NCI-H1417 treated with DMSO at 0.1 percent for 48 hours (cell line): Measurements from ENCODE around the gene PDLIM7.

Source experiments
- DNase-seq: peaks from one replicate; lab custom pipeline; 2025; lab: John Stamatoyannopoulos, UW

PDLIM7 gene

GRCh38 chr5:177444106-177445051 lies 53.0 kb downstream of the PDLIM7 start:
- no peak for DNase-seq

GRCh38 chr5:177443144-177443983 lies 54.0 kb downstream of the PDLIM7 start:
- no peak for DNase-seq

DNA sequence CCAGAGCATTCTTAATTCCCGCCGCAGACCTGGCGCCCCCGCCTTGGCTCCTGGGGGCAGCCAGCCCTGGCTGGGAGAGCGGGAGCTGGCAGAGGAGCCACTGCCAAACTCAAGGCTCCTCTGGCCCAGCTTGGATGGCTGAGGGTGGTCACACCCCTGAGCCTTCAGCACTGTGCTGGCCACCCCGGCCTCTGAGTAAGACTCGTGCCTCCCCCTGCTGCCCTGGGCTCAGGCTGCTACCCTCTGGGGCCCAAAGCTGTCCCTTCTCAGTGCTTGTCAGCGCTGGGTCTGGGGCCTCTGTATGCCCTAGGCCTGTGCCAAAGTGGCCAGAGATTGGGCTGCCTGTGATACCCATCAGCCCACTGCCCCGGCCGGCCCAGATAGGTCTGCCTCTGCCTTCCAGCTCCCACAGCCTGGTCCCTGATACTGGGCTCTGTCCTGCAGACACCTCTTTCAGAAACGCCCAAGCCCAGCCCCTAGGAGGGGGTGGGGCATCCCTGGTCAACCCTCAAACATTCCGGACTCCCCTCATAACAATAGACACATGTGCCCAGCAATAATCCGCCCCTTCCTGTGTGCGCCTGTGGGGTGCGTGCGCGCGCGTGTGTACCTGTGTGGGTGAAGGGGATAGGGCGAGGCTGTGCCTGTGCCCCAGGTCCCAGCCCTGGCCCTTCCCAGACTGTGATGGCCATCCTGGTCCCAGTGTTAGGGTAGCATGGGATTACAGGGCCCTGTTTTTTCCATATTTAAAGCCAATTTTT lies 55.2 kb downstream of the PDLIM7 start:
- DNase-seq = no peak

DNA sequence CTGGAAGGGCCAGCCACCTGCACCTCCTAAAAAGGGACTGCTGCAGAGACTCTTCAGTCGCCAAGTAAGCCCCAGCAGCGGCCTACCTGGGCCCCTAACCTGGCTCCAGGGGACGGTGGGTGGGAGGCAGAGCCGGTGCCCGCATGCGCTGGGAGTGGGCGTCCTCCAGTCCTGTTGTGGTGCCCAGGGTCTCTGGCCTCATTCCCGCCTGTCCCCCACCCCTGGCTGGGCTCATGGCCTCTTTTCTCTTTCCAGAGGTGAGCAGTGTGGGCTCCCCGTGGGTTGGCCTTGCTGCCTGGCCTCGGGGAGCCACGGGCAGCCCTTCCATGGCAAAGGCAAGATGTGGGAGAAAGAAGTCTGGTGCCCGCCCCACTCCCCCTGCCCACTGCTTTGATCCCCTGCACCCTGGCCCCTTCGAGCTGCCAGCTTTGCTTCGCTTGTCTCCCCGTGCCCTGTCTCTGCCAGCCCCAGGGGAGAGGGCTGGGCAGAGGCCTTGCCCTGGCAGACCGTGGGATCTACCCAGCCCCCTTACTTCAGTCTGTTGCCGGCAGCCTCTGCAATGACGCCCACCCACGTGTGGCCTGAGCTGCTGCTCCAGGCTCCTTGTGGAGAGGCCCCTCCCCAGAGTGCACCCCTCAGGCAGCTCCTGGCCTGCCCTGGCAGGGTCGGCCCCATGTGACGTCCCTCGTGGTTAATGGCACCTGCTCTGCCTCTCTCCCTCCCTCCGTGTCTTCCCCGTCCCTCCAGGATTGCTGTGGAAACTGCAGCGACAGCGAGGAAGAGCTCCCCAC lies 56.2 kb downstream of the PDLIM7 start:
- DNase-seq = no peak

GRCh38 chr5:177440211-177440989 lies 57.0 kb downstream of the PDLIM7 start:
- DNase-seq = no peak

DNA sequence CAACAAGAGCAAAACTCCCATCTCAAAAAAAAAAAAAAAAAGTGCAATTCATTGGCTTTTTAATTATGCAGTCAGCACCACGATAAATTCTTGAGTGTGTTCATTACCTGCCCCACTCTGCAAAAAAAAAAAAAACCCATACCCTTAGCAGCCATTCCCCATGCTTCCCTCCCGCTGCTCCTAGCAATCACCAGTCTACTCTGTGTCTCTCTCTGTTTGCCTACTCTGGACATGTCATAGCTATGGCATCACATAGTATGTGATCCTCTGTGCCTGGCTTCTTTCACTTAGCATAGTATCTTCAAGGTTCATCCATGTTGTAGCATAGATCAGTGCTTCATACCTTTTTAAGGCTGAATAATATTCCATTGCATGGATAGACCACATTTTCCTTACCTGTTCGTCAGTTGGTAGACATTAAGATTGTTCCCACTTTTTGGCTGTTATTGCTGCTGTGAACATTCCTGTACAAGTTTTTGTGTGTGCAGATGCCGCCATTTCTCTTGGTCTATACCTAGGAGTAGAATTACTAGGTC lies 57.8 kb downstream of the PDLIM7 start:
- DNase-seq = no peak

- no peak for DNase-seq
These were observed 58.9 kb downstream of the PDLIM7 start for GRCh38 chr5:177438468-177438867.

DNA sequence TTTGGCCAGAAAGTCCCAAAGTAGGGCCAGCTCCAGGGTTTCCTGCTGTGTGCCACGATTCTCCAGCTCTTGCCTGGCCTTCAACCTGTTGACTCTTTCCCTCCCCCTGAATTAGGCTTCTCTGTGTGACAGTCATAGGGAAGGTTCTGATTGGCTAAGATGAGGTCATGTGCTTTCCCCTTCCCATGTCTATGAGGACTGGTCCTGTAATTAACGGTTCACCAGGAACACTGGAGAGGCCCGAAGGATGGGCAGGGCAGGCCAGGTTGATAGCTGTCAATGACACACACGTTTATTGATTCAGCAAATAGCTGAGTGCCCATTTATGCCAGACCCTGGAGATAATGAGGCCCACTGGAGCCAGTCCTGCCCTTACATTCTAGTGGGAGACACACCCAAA lies 59.8 kb downstream of the PDLIM7 start:
- no peak for DNase-seq

DNA sequence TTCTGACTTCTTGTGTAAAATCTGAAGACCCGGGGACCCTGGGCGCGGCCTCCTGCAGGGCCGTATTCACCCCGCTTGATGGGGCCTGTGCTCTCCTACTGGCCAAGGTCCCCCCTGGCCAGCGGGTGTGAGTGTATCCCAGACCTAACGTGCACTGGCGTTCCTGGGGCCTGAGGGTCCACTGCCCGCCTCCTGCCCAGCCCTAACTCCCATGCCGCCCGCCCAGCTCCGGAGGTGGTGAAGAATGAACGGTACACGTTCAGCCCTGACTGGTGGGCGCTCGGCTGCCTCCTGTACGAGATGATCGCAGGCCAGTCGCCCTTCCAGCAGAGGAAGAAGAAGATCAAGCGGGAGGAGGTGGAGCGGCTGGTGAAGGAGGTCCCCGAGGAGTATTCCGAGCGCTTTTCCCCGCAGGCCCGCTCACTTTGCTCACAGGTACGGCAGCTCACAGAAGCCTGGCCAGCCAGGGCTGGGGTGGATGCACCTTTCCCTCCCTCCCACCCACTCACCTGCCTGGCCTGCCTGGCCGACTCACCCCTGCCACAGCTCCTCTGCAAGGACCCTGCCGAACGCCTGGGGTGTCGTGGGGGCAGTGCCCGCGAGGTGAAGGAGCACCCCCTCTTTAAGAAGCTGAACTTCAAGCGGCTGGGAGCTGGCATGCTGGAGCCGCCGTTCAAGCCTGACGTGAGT lies 61.4 kb downstream of the PDLIM7 start:
- DNase-seq = no peak

- DNase-seq = no peak
These were observed 62.3 kb downstream of the PDLIM7 start for GRCh38 chr5:177434942-177435738.

DNA sequence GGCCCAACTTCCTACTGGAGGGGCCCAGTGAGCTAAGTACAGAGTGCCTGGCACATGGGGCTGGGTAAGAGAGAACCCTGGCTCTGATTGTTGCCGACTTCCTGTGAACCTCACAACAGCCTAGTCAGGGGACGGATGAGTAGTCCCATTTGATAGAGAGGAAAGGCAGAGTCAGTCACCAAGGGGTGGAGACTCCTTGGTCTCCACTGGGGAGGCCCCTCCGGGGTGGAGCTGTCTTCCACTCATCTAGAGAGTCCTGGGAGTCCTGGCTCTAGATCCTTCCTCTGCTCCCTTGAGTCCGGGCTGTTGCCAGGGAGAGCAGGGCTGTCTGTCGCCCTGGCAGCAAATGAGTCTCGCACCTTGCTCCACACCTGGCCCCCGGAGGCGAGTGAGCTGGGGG lies 63.0 kb downstream of the PDLIM7 start:
- DNase-seq = no peak

GRCh38 chr5:177433658-177434217 lies 63.7 kb downstream of the PDLIM7 start:
- DNase-seq = no peak
